Lung (tissue), 12 donors: ENCODE measurements around the gene ZNF586. TPM values are rescaled to one million over a fixed set of nuclear protein-coding genes. Genes with fewer than 3 reads are reported as not detected.
"Not testable (repeated sequence)": the region's sequence is repeated elsewhere in the genome, so short reads cannot be mapped to it uniquely, and the experiment has no call there.

Experiments used
- ATAC-seq: fragments of 200-7000 bp; cut with Tn5 transposase; one replicate; pipeline ENCODE4 v1.9.1; 2020; ENCODE audit warnings: moderate number of reproducible peaks; ENCODE audit not compliant: insufficient read depth, low FRiP score
- DNase-seq, 3 donors: peaks; one replicate each; pipeline ENCODE4 v3.0.0-alpha.2; 2013 to 2017
- H3K27ac ChIP-seq, 2 donors: one replicate each; pipeline ENCODE4 v1.5.1; 2013; ENCODE audit warnings: mild to moderate bottlenecking in 2 of 2, moderate library complexity in 2 of 2, control low read depth in 1 of 2, inconsistent platforms in 1 of 2, low read depth in 1 of 2, low read length in 1 of 2
- H3K27me3 ChIP-seq, 3 donors: one replicate each; pipeline ENCODE4 v1.5.1; 2013; ENCODE audit warnings: low read length in 2 of 3; ENCODE audit not compliant: control insufficient read depth in 3 of 3, insufficient read depth in 3 of 3
- H3K36me3 ChIP-seq, 4 donors: one replicate each; pipeline ENCODE4 v1.5.1; 2013; ENCODE audit warnings: low read length in 4 of 4, mild to moderate bottlenecking in 1 of 4, moderate library complexity in 1 of 4; ENCODE audit not compliant: control insufficient read depth in 4 of 4, insufficient read depth in 4 of 4
- H3K4me1 ChIP-seq, 5 donors: one replicate each; pipeline ENCODE4 v1.5.1; 2013; ENCODE audit warnings: low read length in 5 of 5, mild to moderate bottlenecking in 2 of 5, moderate library complexity in 1 of 5; ENCODE audit not compliant: control insufficient read depth in 5 of 5, insufficient read depth in 5 of 5
- H3K4me3 ChIP-seq: one replicate; pipeline ENCODE4 v1.5.1; 2013; ENCODE audit warnings: mild to moderate bottlenecking, control low read depth, moderate library complexity
- H3K9ac ChIP-seq, 2 donors: one replicate each; pipeline ENCODE4 v1.5.1; 2013; ENCODE audit warnings: low read length in 2 of 2, control low read depth in 1 of 2; ENCODE audit not compliant: insufficient read depth in 1 of 2
- H3K9me3 ChIP-seq, 4 donors: one replicate each; pipeline ENCODE4 v1.5.1; 2013; ENCODE audit warnings: low read length in 3 of 4, mild to moderate bottlenecking in 1 of 4, moderate library complexity in 1 of 4; ENCODE audit not compliant: control insufficient read depth in 4 of 4, insufficient read depth in 3 of 4
- WGBS, 2 donors: extraction: QIAGEN DNeasy Blood & Tissue Kit; methylation state at CpG; one replicate each; pipeline ENCODE4 v1.1.7; 2013; 5-methylcytosine and 5-hydroxymethylcytosine counted together
- polyA plus RNA-seq, 2 donors: library from polyadenylated mRNA; stranded (reverse); fragments of 200-250 nt; gene quantifications; one replicate each; pipeline ENCODE4 v1.2.1, GENCODE V29; 2013
- total RNA-seq, 2 donors: library from RNA; depleted of rRNA in 1 of 2; stranded (reverse); fragments of >200 nt in 1 of 2; gene quantifications; one replicate each; pipeline ENCODE4 v1.2.1, GENCODE V29; 2014 to 2021
- TF ChIP-seq, protein P1 (sequence below): IDR thresholded peaks from 2 replicates; pipeline ENCODE4 v1.5.1; 2012; ENCODE audit warnings: mild to moderate bottlenecking; ENCODE audit errors: control extremely low read depth, extremely low read depth
- donor health status: control.
- donor health status: control.
- donor health status: Bipolar disorder and iron deficiency.
- donor health status: healthy.
- donor health status: DM: yes; HTN: yes; CAD: no.

ZNF586 gene
- total and polyA plus RNA-seq, 4 donors: 4.8 to 48.1 (median 11.1) TPM

DNA sequence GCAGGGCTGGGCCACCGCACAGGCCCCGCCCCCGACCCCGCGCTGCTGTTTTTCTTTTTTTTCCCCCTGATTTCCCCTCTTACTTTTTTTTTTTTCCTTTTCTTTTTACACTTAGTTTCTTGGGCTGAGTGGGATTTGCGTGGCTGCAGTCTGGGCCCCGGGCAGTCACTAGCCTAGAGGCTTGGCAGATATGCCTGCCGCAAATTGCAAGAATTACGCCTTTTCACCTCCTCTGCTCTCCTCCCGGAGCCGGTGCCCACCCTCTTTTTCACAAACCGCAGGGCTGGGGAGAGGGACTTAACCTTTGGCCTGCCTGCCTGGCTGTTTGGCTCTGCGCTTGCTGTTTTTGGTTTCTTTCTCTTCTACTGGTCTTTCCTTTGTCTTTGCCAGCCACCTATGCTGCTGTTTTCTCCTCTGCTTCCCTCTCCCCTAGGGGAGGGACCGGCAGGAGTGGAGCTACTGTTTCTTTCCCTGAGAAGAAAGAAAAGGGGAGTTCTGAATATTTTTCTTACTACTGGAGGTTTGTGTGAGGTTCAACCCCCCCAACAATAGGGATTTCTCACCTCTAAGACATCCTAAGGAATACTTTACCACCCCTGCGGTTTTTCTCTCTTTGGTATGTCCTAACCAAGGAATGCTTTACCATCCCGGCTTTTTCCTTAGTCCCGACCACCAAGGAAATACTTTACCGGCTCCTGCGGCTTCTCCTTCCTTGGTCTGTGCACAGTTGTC lies 34.3 kb downstream of the ZNF586 start:
- H3K27ac ChIP-seq: peak overlapping the region; percentile 11 to 89
- 6 to 10% methylated on average over 19 of the region's 19 CpGs for WGBS, 2 donors
- DNase-seq: peak; percentile 66 to 78 (median 73)

DNA sequence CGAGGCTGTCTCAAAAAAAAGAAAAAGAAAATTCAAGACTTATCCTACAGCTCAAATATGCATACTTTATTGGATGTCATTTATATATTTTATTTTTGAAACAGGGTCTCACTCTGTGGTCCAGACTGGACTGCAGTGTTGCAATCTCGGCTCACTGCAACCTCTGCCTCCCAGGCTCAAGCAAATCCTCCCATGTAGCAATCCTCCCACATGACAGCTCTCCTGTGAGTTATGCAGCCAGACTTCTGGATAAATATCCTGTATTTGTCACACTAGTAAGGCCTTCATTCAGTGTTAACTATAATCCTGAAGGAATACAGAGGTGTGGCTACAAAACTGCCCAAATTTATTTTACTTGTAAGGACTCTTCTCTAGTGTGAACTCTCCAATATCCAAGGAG lies 38.1 kb downstream of the ZNF586 start:
- DNase-seq (no peak), ATAC-seq (no peak)
- H3K4me1 ChIP-seq: peaks cover 0 to 19% (median 4%) of the 10 kb centered on the region in 5 donors
- no peak overlapping the region for H3K9ac ChIP-seq
- no peak overlapping the region for H3K4me3 ChIP-seq
- H3K36me3 ChIP-seq: peaks cover 4 to 22% (median 10%) of the 10 kb centered on the region in 4 donors
- WGBS, 2 donors: 90 to 95% methylated on average over 2 of the region's 2 CpGs
- peaks cover 0 to 5% (median 0%) of the 10 kb centered on the region in 4 donors for H3K9me3 ChIP-seq
- H3K27me3 ChIP-seq: no peaks in the 10 kb centered on the region
- TF ChIP-seq, protein P1, sequence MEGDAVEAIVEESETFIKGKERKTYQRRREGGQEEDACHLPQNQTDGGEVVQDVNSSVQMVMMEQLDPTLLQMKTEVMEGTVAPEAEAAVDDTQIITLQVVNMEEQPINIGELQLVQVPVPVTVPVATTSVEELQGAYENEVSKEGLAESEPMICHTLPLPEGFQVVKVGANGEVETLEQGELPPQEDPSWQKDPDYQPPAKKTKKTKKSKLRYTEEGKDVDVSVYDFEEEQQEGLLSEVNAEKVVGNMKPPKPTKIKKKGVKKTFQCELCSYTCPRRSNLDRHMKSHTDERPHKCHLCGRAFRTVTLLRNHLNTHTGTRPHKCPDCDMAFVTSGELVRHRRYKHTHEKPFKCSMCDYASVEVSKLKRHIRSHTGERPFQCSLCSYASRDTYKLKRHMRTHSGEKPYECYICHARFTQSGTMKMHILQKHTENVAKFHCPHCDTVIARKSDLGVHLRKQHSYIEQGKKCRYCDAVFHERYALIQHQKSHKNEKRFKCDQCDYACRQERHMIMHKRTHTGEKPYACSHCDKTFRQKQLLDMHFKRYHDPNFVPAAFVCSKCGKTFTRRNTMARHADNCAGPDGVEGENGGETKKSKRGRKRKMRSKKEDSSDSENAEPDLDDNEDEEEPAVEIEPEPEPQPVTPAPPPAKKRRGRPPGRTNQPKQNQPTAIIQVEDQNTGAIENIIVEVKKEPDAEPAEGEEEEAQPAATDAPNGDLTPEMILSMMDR: no peak
- no peak overlapping the region for H3K27ac ChIP-seq

More for the DNA sequence above, 34.3 kb downstream of the ZNF586 start:
- Histone ChIP-seq H3K9me3 (peaks cover 0 to 4% (median 0%) of the 10 kb centered on the region in 4 donors), H3K36me3 (peaks cover 1 to 13% (median 5%) of the 10 kb centered on the region in 4 donors), H3K9ac (peak overlapping the region; percentile 59 to 83), H3K4me3 (peak overlapping the region; percentile 50), H3K4me1 (peaks cover 0 to 19% (median 4%) of the 10 kb centered on the region in 5 donors), H3K27me3 (no peaks in the 10 kb centered on the region)
- ATAC-seq: no peak
- TF ChIP-seq, protein P1: no peak

DNA sequence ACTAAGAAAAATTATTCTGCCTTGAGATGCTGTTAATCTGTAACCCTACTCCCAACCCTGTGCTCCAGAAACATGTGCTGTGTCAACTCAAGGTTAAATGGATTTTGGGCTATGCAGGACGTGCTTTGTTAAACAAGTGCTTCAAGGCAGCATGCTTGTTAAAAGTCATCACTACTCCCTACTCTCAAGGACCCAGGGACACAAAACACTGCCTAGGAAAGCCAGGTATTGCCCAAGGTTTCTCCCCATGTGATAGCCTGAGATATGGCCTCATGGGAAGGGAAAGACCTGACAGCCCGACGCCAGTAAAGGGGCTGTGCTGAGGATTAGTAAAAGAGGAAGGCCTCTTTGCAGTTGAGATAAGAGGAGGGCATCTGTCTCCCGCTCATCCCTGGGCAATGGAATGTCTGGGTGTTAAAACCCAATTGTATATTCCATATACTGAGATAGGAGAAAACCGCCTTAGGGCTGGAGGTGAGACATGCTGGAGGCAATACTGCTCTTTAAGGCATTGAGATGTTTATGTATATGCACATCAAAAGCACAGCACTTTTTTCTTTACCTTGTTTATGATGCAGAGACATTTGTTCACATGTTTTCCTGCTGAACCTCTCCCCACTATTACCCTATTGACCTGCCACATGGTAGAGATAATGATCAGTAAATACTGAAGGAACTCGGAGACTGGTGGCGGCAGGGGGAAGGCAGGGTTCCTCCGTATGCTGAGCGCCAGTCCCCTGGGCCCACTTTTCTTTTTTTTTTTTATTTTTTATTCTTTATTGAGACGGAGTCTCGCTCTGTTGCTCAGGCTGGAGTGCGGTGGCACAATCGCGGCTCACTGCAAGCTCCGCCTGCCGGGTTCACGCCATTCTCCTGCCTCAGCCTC lies 41.2 kb downstream of the ZNF586 start:
- Histone ChIP-seq H3K4me1 (peaks cover 0 to 16% (median 2%) of the 10 kb centered on the region in 5 donors), H3K27ac (peak overlapping the region in 1 of 2 donors; percentile 33), H3K36me3 (peaks cover 5 to 20% (median 11%) of the 10 kb centered on the region in 4 donors)
- DNase-seq: peak; percentile 46 to 84 (median 53)
- ATAC-seq, H3K9me3 ChIP-seq, H3K4me3 ChIP-seq, H3K9ac ChIP-seq, H3K27me3 ChIP-seq: not testable (repeated sequence)
- 74 to 80% methylated on average over 17 of the region's 17 CpGs for WGBS, 2 donors

DNA sequence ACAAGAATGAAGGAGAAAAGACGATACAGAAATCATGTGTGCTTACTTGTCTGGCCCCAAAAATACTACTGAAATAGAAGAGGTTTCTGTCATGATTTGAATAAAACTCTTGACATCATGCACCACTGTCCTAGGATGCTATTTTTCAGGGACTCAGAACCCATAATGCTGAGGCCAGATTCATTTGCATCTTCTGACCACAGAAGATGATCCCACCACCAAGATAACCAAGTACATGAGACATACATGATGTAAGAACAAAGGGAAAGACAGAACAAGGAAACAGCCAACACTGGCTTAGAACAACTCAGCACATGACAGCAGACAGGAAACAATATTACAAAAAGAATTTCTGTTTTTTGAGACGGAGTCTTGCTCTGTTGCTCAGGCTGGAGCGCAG lies 42.8 kb downstream of the ZNF586 start:
- no peak overlapping the region for H3K27ac ChIP-seq
- no peaks in the 10 kb centered on the region for H3K27me3 ChIP-seq
- 50 to 79% methylated on average over 3 of the region's 3 CpGs for WGBS, 2 donors
- H3K9ac ChIP-seq: no peak overlapping the region
- H3K36me3 ChIP-seq: peaks cover 5 to 17% (median 11%) of the 10 kb centered on the region in 4 donors
- no peak overlapping the region for H3K4me3 ChIP-seq
- peaks cover 0 to 3% (median 0%) of the 10 kb centered on the region in 4 donors for H3K9me3 ChIP-seq
- TF ChIP-seq, protein P1: no peak
- H3K4me1 ChIP-seq: peaks cover 0 to 16% (median 3%) of the 10 kb centered on the region in 5 donors
- no peak for DNase-seq
- ATAC-seq: no peak

DNA sequence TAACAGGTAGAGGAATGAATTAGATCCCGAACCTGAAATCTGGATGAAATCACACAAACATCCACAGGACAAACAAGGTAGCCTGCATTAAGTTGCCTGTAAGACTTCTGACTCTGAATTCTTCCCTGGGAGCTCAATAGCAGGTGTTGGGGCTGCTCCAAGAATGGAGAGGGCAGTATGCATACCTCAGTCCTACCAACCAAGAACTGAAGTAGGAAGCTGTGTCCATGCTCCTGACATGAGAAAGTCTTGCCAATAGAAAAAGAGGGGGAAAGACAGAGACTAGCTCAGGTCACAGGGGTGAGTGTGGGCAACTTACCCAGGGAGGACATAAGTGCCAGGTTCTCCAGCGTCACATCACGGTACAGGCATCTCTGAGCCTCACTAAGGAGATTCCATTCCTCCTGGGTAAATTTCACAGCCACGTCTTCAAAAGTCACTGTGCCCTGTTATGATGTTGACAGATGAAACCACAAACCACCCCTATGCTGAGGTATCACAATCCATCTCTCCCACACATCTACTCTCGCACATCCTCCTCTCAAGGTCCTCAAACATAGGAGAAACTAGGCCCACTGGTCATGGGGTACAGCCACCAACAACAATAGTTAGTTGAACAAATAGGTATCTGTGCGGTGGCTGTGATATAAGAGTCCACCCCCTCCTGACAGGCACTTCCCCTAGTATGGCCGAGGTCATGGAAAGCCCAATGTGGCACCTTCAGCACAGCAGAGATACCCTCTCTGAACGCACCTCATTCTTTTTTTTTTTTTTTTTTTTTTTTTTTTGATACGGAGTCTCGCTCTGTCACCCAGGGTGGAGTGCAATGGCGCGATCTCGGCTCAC lies 43.7 kb downstream of the ZNF586 start:
- Histone ChIP-seq H3K4me1 (peaks cover 0 to 16% (median 3%) of the 10 kb centered on the region in 5 donors), H3K36me3 (peaks cover 5 to 14% (median 9%) of the 10 kb centered on the region in 4 donors)
- H3K9me3 ChIP-seq, ATAC-seq, H3K27ac ChIP-seq, H3K4me3 ChIP-seq, H3K9ac ChIP-seq, H3K27me3 ChIP-seq: not testable (repeated sequence)
- peak in 1 of 3 donors; percentile 52 for DNase-seq
- 77 to 80% methylated on average over 11 to 13 of the region's 13 CpGs for WGBS, 2 donors
